ENCODE results near the gene HMCN1. TPM values are rescaled to one million over a fixed set of nuclear protein-coding genes. Genes with fewer than 3 reads are reported as not detected.

Gene HMCN1
- polyA plus RNA-seq, 1 of the 3 experiments (the other 2 are of a cell fraction): 59.5 TPM

DNA sequence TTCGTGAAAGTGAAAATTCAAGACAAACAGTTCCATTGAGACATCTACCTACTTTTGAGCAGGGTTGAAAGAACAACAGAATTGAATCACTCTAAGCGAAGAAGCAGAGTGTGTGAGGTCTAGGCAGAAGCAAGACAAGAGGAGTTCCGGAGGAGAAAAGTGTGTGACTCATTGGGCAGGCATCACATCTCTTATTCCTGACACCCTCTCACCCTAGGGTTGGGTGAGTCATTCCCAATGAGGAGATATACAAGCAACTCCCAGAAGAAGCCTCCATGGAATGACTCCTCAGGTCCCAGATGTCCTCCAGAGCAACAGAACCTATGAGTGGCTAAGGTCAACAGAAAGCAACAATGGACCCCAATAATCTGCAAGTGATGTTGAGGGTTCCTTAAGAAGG, 502.7 kb downstream of the HMCN1 start:
- DNase-seq: no peak
- ChIA-PET CTCF (no interaction called here), POLR2A (no interaction called here)
- no peaks in the 10 kb centered on the region for H3K9me3 ChIP-seq
- H3K79me2 ChIP-seq (ENCODE audit: insufficient read depth): no peaks in the 10 kb centered on the region
- H3K4me3 ChIP-seq (ENCODE audit: low read depth in 2 of 2, low read length in 1 of 2): 0 out of 4 replicates have a peak overlapping the region, but pooled peaks of 1 of the 2 experiments have one; percentile 3
- H3K9ac ChIP-seq: no peak overlapping the region
- no peaks in the 10 kb centered on the region for H3F3A ChIP-seq (replicated peaks; ENCODE audit: insufficient read depth)
- peak overlapping the region; percentile 51 for H3K4me2 ChIP-seq
- H3K4me1 ChIP-seq (ENCODE audit: control insufficient read depth in 1 of 2, insufficient read depth in 2 of 2, low read depth in 1 of 2, low read length in 1 of 2): peaks cover 0 to 5% of the 10 kb centered on the region in 2 experiments; a peak in 2 of 4 replicates
- no peaks in the 10 kb centered on the region for H3K36me3 ChIP-seq (replicated peaks in 1 of 2; ENCODE audit: control insufficient read depth in 1 of 2, insufficient read depth in 2 of 2, low read length in 1 of 2)
- no peaks in the 10 kb centered on the region for H4K20me1 ChIP-seq (ENCODE audit: insufficient read depth)
- no peaks in the 10 kb centered on the region for H3K27me3 ChIP-seq (ENCODE audit: insufficient read depth)
- TF ChIP-seq SMC3 (IDR thresholded peaks at IDR 0.05; ENCODE audit: low read depth, low read length) (no peak), PBX3 (IDR thresholded peaks at IDR 0.05) (peak; percentile 34; the same call in 1 of the 2 replicates), GABPA (IDR thresholded peaks at IDR 0.05; ENCODE audit: low read depth) (no peak), TAF1 (IDR thresholded peaks at IDR 0.05; ENCODE audit: borderline replicate concordance, low read depth, low read length) (no peak), POLR2AphosphoS5 (IDR thresholded peaks at IDR 0.05; ENCODE audit: low read depth, low read length) (peak; percentile 14; the same call in 1 of the 2 replicates), TCF12 (IDR thresholded peaks at IDR 0.05) (peak; percentile 59), ELF1 (IDR thresholded peaks at IDR 0.05) (no peak), EP300 (IDR thresholded peaks at IDR 0.05; ENCODE audit: borderline replicate concordance in 1 of 2, low read depth in 1 of 2, low read length in 1 of 2) (peak in 1 of 2 experiments; percentile 19; a peak in 1 of 4 replicates), JUND (IDR thresholded peaks at IDR 0.05) (peak; percentile 85), MAX (IDR thresholded peaks at IDR 0.05; ENCODE audit: low read depth) (peak; percentile 26; the same call in 1 of the 2 replicates), FOSL2 (IDR thresholded peaks at IDR 0.05; ENCODE audit: borderline replicate concordance, low read depth) (peak; percentile 92)
- TF ChIP-seq, protein P1, sequence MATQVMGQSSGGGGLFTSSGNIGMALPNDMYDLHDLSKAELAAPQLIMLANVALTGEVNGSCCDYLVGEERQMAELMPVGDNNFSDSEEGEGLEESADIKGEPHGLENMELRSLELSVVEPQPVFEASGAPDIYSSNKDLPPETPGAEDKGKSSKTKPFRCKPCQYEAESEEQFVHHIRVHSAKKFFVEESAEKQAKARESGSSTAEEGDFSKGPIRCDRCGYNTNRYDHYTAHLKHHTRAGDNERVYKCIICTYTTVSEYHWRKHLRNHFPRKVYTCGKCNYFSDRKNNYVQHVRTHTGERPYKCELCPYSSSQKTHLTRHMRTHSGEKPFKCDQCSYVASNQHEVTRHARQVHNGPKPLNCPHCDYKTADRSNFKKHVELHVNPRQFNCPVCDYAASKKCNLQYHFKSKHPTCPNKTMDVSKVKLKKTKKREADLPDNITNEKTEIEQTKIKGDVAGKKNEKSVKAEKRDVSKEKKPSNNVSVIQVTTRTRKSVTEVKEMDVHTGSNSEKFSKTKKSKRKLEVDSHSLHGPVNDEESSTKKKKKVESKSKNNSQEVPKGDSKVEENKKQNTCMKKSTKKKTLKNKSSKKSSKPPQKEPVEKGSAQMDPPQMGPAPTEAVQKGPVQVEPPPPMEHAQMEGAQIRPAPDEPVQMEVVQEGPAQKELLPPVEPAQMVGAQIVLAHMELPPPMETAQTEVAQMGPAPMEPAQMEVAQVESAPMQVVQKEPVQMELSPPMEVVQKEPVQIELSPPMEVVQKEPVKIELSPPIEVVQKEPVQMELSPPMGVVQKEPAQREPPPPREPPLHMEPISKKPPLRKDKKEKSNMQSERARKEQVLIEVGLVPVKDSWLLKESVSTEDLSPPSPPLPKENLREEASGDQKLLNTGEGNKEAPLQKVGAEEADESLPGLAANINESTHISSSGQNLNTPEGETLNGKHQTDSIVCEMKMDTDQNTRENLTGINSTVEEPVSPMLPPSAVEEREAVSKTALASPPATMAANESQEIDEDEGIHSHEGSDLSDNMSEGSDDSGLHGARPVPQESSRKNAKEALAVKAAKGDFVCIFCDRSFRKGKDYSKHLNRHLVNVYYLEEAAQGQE (IDR thresholded peaks at IDR 0.05; ENCODE audit: low read depth, low read length): no peak
- H3K9me2 ChIP-seq: 0 out of 2 replicates have a peak, but pooled peaks cover 2% of the 10 kb centered on the region
- H3K27ac ChIP-seq (ENCODE audit: low read depth in 2 of 2, low read length in 1 of 2): peak overlapping the region in 1 of 2 experiments; percentile 62; a peak in 3 of 4 replicates
- 15% methylated on average over 3 of the region's 3 CpGs for WGBS (ENCODE audit: low lambda C conversion rate)
- peak overlapping the region; percentile 63; the same call in 1 of the 2 replicates for H2AFZ ChIP-seq (ENCODE audit: low read depth)

DNA sequence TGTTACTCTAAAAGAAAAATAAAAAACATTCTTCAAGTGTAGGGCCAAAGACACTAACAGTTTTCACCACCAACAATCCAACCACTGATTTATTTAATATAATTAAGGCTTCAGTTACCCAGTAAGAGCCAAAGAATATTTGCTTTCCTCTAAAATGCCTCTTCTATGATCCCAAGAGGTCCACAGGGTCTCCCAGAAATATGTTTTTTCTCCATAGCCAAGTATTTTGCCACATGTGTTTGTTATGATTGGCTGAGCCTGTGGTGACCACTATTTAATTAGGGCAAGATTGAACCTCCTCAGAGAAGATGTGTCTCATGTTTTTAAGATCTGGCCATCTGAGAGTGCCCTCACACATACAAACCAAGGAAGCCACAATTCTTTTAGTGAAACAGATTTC, 505.0 kb downstream of the HMCN1 start:
- no peak overlapping the region for H2AFZ ChIP-seq (ENCODE audit: low read depth)
- no peak overlapping the region for H3K4me3 ChIP-seq (ENCODE audit: low read depth in 2 of 2, low read length in 1 of 2)
- H3K9ac ChIP-seq: no peak overlapping the region
- no peaks in the 10 kb centered on the region for H3F3A ChIP-seq (replicated peaks; ENCODE audit: insufficient read depth)
- no peak overlapping the region for H3K27ac ChIP-seq (ENCODE audit: low read depth in 2 of 2, low read length in 1 of 2)
- H3K36me3 ChIP-seq (replicated peaks in 1 of 2; ENCODE audit: control insufficient read depth in 1 of 2, insufficient read depth in 2 of 2, low read length in 1 of 2): no peaks in the 10 kb centered on the region
- no peaks in the 10 kb centered on the region for H3K27me3 ChIP-seq (ENCODE audit: insufficient read depth)
- no peak overlapping the region for H3K4me2 ChIP-seq
- no peaks in the 10 kb centered on the region for H3K79me2 ChIP-seq (ENCODE audit: insufficient read depth)
- no peaks in the 10 kb centered on the region for H4K20me1 ChIP-seq (ENCODE audit: insufficient read depth)
- DNase-seq: no peak
- POLR2A ChIA-PET: no interaction called here
- H3K4me1 ChIP-seq (ENCODE audit: control insufficient read depth in 1 of 2, insufficient read depth in 2 of 2, low read depth in 1 of 2, low read length in 1 of 2): peaks cover 0 to 5% of the 10 kb centered on the region in 2 experiments; a peak in 2 of 4 replicates
- CTCF ChIA-PET: interaction anchor here (1.0 kb wide), 1 partner anchor 37 kb away, joined by 3 read pairs; no protein-coding TSS in a partner anchor
- H3K9me3 ChIP-seq: no peaks in the 10 kb centered on the region
- 0 out of 2 replicates have a peak, but pooled peaks cover 2% of the 10 kb centered on the region for H3K9me2 ChIP-seq
- TF ChIP-seq MEF2A (IDR thresholded peaks at IDR 0.05; ENCODE audit: borderline replicate concordance, low read depth): no peak
- TF ChIP-seq TCF12 (IDR thresholded peaks at IDR 0.05): no peak
- TF ChIP-seq, protein P2, sequence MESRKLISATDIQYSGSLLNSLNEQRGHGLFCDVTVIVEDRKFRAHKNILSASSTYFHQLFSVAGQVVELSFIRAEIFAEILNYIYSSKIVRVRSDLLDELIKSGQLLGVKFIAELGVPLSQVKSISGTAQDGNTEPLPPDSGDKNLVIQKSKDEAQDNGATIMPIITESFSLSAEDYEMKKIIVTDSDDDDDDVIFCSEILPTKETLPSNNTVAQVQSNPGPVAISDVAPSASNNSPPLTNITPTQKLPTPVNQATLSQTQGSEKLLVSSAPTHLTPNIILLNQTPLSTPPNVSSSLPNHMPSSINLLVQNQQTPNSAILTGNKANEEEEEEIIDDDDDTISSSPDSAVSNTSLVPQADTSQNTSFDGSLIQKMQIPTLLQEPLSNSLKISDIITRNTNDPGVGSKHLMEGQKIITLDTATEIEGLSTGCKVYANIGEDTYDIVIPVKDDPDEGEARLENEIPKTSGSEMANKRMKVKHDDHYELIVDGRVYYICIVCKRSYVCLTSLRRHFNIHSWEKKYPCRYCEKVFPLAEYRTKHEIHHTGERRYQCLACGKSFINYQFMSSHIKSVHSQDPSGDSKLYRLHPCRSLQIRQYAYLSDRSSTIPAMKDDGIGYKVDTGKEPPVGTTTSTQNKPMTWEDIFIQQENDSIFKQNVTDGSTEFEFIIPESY (IDR thresholded peaks at IDR 0.05; ENCODE audit: borderline replicate concordance, low read depth): no peak
- TF ChIP-seq, protein P3, sequence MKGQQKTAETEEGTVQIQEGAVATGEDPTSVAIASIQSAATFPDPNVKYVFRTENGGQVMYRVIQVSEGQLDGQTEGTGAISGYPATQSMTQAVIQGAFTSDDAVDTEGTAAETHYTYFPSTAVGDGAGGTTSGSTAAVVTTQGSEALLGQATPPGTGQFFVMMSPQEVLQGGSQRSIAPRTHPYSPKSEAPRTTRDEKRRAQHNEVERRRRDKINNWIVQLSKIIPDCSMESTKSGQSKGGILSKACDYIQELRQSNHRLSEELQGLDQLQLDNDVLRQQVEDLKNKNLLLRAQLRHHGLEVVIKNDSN (IDR thresholded peaks at IDR 0.05; ENCODE audit: borderline replicate concordance, low read depth): no peak
- TF ChIP-seq GATA2 (CRISPR knock-in tag; IDR thresholded peaks at IDR 0.05): no peak
- TF ChIP-seq ELF1 (IDR thresholded peaks at IDR 0.05): no peak
- no peak for TF ChIP-seq MXI1 (IDR thresholded peaks at IDR 0.05; ENCODE audit: low read depth, low read length)
- no peak for TF ChIP-seq EP300 (IDR thresholded peaks at IDR 0.05; ENCODE audit: borderline replicate concordance in 1 of 2, low read depth in 1 of 2, low read length in 1 of 2)
- TF ChIP-seq RXRA (IDR thresholded peaks at IDR 0.05; ENCODE audit: borderline replicate concordance, low read depth): no peak
- no peak for TF ChIP-seq NFIC (IDR thresholded peaks at IDR 0.05; ENCODE audit: borderline replicate concordance)
- no peak for TF ChIP-seq JUND (IDR thresholded peaks at IDR 0.05)
- no peak for TF ChIP-seq NRF1 (IDR thresholded peaks at IDR 0.05; ENCODE audit: low read depth, low read length)
